ENCODE data around the gene AIG1.

Gene AIG1

DNA sequence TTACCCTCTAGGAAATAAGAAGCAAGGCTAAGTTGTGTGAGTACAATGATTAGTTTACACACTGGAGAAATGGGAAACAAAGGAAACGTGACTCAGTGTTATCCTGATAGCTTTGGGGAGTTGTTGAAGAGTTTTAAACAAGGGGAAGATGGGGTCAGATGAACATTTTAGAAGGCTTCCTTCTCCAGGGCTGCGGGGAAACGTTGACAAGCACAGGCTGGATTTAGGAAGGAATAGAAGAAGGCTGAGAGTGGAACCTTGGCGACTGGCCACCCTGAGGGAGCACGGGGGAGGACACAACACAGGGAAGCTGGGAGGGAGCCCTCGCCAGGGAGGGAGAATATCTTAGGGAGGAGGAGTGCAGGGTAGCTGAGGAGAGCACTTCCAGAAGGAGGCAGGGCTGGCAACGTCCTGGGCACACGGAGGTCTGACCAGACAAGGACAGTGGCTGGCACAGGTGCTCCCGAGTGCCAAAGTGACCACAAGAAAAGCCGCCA, 134.7 kb downstream of the AIG1 start:
- DNase-seq (ENCODE audit: low read depth in 2 of 2), result no peak

DNA sequence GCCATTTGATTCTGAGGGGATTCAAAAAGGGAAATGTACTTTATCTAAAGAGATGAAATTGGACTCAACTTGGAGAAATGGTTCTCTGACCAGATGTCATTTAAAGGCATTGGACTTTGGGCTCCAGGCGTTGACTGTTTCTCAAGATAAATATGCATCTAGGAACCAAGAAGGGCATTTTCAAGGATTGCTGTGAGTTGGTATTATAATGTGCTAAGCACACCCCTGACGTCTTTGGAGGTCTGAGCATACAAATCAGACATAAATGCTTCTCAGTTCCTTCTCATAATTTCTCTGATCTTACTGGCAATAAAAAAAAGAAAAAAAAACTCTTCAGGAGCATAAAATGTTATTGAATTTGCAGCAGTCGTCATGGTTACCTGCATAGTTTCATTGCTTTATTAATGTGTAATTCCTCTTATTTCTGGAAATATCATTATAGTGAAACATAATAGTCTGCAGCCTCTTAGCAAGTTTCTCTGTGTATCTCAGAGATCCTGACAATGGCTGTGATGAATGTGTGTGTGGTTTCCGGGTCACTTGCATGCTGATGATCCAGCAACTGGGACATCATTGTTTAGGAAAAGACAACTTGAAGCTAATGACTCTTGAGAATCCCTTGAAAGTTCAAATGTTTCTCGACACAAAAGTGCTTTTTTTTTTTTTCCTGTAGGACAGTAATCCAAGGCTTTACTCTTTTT, 136.0 kb downstream of the AIG1 start:
- DNase-seq (ENCODE audit: low read depth in 2 of 2), result no peak

DNA sequence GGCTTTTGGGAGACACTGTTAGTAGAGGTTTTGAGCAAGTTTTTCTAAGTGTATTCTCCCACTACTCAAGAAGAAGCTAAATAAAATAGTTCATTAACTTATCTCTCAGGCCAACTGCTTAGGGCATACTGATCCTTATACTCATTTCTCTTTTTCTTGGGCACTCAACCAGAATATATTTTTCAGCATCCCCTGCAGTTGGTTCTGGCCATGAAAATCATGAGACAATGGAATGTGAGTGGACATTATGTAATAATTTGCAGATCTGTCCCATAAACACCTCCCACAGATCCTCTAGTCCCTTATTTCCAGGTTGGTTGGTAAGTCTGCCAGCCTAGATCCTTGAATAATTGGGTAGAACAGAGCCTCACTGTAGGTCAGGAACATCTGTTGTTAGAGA, 136.7 kb downstream of the AIG1 start:
- no peak for DNase-seq (ENCODE audit: low read depth in 2 of 2)

- no peak for DNase-seq (ENCODE audit: low read depth in 2 of 2)
Measured at GRCh38 chr6:143198312-143198711, 137.6 kb downstream of the AIG1 start.

DNA sequence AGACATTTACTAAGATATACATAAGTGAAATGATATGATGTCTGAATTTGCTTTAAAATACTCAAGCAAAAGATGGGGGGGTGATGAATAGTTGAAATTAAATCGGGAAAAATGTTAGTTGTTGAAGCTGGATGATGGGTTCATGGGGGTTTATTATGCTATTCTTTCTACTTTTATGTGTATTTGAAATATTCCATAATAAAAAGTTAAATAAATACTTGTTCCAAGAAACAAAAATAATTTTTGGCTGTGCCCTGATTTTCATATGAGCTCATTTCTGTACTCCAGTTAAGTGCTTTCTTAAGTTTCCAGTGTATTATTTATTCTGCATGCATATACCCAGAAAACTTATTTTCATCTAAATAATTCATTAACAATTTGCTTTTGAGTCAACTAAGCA, 138.6 kb downstream of the AIG1 start:
- DNase-seq (ENCODE audit: low read depth in 2 of 2), result no peak

GRCh38 chr6:143200167-143200770, 139.6 kb downstream of the AIG1 start:
- DNase-seq (ENCODE audit: low read depth in 2 of 2), result no peak

- no peak for DNase-seq (ENCODE audit: low read depth in 2 of 2)
Measured at GRCh38 chr6:143204045-143204444, 143.4 kb downstream of the AIG1 start.

- no peak for DNase-seq (ENCODE audit: low read depth in 2 of 2)
Measured at GRCh38 chr6:143205131-143205535, 144.4 kb downstream of the AIG1 start.

- no peak for DNase-seq (ENCODE audit: low read depth in 2 of 2)
Measured at GRCh38 chr6:143205585-143205984, 144.9 kb downstream of the AIG1 start.

GRCh38 chr6:143205991-143206390, 145.3 kb downstream of the AIG1 start:
- DNase-seq (ENCODE audit: low read depth in 2 of 2), result no peak

GRCh38 chr6:143206550-143206949, 145.9 kb downstream of the AIG1 start:
- DNase-seq (ENCODE audit: low read depth in 2 of 2), result no peak

- DNase-seq (ENCODE audit: low read depth in 2 of 2), result no peak
Measured at GRCh38 chr6:143210420-143210819, 149.7 kb downstream of the AIG1 start.

- no peak for DNase-seq (ENCODE audit: low read depth in 2 of 2)
Measured at GRCh38 chr6:143213859-143214376, 153.2 kb downstream of the AIG1 start.

- no peak for DNase-seq (ENCODE audit: low read depth in 2 of 2)
Measured at GRCh38 chr6:143215363-143215762, 154.7 kb downstream of the AIG1 start.

DNA sequence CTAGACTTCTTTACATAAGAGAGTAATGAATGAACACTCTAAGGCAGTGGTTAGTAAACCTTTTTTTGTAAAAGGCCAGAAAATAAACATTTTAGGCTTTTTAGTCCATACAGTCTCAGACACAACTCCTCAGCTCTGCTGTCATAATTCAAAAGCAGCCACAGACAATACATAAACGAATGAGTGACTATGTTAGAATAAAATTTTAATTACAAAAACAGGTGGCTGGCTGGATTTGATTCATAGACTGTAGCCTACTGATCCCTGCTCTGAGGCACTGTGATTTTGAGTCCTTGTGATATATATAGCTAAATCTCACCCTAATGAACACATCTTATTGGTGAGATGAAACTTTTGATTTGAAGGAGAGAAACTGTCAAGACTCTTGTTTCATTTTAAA, 155.1 kb downstream of the AIG1 start:
- no peak for DNase-seq (ENCODE audit: low read depth in 2 of 2)

GRCh38 chr6:143218233-143218632, 157.5 kb downstream of the AIG1 start:
- DNase-seq (ENCODE audit: low read depth in 2 of 2), result no peak

GRCh38 chr6:143221698-143222097, 161.0 kb downstream of the AIG1 start:
- DNase-seq (ENCODE audit: low read depth in 2 of 2), result no peak

- no peak for DNase-seq (ENCODE audit: low read depth in 2 of 2)
Measured at GRCh38 chr6:143222310-143222709, 161.6 kb downstream of the AIG1 start.

GRCh38 chr6:143222801-143223231, 162.1 kb downstream of the AIG1 start:
- no peak for DNase-seq (ENCODE audit: low read depth in 2 of 2)

- no peak for DNase-seq (ENCODE audit: low read depth in 2 of 2)
Measured at GRCh38 chr6:143223895-143224294, 163.2 kb downstream of the AIG1 start.

DNA sequence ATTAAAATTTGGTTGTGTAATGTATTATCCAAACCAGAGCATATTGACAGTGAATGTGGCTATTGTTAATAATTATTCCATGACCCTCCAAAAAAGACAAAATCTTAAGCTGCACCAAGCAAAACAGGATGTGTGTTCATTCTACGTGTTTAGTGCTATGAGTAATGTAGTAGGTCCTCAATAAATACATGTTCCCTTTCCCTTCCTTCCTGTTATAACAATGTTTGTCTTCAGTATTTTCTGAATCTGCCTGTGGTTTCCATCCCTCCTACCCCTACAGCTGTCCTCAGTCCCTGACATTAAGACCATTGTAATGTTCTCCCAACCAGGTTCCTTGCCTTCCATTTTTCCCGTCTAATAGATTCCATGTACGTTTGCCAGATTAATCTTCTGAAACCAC, 163.8 kb downstream of the AIG1 start:
- no peak for DNase-seq (ENCODE audit: low read depth in 2 of 2)

GRCh38 chr6:143225929-143226328, 165.2 kb downstream of the AIG1 start:
- no peak for DNase-seq (ENCODE audit: low read depth in 2 of 2)

DNA sequence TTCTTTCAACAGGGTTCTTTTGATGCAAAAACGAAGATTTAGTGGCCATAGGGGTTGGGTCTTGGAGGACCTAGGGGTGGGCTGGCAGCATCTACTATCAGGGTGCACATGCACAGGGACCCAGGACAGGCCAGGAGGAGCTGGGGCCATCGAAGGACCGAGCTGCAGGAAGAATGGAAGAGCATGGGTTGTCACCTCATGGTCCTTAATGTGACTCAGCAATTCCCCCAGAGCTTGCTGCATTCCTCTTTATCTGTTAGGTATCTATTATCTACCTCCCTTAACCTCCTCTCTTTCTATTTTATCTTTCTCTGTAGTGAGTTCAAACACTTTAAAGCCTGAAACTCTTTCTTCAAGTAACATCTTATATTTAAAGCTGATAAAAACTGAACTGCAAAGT, 167.0 kb downstream of the AIG1 start:
- no peak for DNase-seq (ENCODE audit: low read depth in 2 of 2)

Measured in activated CD8-positive, alpha-beta memory T cell treated with anti-CD3 and anti-CD28 coated beads for 4 hours (primary cell).